22Rv1 (cell line): ENCODE data around the gene MYH14.

Experiments used
- ZFX ChIP-seq: fragments of 450-650 bp; IDR thresholded peaks from 2 replicates; pipeline ENCODE4 v1.6.1; 2017; ENCODE audit warnings: antibody characterized with exemption, borderline replicate concordance
- TF ChIP-seq, protein P1 (sequence below): fragments of 450-650 bp; IDR thresholded peaks from 2 replicates; pipeline ENCODE4 v1.5.1; 2017; ENCODE audit warnings: mild to moderate bottlenecking

DNA sequence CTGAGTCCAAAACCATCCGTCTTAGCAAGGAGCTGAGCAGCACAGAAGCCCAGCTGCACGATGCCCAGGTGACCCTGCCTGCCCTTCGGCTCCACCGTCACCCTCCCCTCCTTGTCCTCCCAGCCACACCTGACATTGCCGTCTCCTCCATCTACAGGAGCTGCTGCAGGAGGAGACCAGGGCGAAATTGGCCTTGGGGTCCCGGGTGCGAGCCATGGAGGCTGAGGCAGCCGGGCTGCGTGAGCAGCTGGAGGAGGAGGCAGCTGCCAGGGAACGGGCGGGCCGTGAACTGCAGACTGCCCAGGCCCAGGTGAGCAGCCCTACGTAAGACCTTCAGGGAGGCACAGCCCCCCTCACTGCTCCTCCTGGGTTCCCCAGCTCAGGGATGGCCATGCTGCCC, 76.7 kb downstream of the MYH14 start:
- TF ChIP-seq, protein P1, sequence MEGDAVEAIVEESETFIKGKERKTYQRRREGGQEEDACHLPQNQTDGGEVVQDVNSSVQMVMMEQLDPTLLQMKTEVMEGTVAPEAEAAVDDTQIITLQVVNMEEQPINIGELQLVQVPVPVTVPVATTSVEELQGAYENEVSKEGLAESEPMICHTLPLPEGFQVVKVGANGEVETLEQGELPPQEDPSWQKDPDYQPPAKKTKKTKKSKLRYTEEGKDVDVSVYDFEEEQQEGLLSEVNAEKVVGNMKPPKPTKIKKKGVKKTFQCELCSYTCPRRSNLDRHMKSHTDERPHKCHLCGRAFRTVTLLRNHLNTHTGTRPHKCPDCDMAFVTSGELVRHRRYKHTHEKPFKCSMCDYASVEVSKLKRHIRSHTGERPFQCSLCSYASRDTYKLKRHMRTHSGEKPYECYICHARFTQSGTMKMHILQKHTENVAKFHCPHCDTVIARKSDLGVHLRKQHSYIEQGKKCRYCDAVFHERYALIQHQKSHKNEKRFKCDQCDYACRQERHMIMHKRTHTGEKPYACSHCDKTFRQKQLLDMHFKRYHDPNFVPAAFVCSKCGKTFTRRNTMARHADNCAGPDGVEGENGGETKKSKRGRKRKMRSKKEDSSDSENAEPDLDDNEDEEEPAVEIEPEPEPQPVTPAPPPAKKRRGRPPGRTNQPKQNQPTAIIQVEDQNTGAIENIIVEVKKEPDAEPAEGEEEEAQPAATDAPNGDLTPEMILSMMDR: no peak
- TF ChIP-seq ZFX: no peak
